Stomach (tissue), 9 donors: ENCODE results near the gene MAP2K2. TPM values are rescaled to one million over a fixed set of nuclear protein-coding genes. Genes with fewer than 3 reads are reported as not detected.

Experiments
- DNase-seq, 2 donors: peaks; one replicate each; pipeline versions ENCODE4 v3.0.0 to v3.0.0-alpha.2; 2013 to 2019
- H3K27ac ChIP-seq, 5 donors: fragments of 200-600 bp in 4 of 5; sonication (generic) in 4 of 5; one replicate each; pipeline ENCODE4 v1.5.1; 2013 to 2019; ENCODE audit warnings: mild to moderate bottlenecking in 1 of 5, moderate library complexity in 1 of 5
- H3K27me3 ChIP-seq, 3 donors: fragments of 200-600 bp; sonication (generic); one replicate each; pipeline ENCODE4 v1.5.1; 2017 to 2019; ENCODE audit warnings: mixed run types in 1 of 3
- H3K36me3 ChIP-seq, 4 donors: fragments of 200-600 bp; sonication (generic); 1 replicate in 3 of 4; 2 replicates in 1 of 4; pipeline ENCODE4 v1.5.1; 2016 to 2019
- H3K4me1 ChIP-seq, 4 donors: fragments of 200-600 bp; sonication (generic); one replicate each; pipeline ENCODE4 v1.5.1; 2016 to 2019
- H3K4me3 ChIP-seq, 4 donors: fragments of 200-600 bp; sonication (generic) in 3 of 4; one replicate each; pipeline ENCODE4 v1.5.1; 2016 to 2019; ENCODE audit warnings: mild to moderate bottlenecking in 1 of 4
- H3K9me3 ChIP-seq, 4 donors: fragments of 200-600 bp; sonication (generic); one replicate each; pipeline ENCODE4 v1.5.1; 2016 to 2019
- CTCF ChIP-seq, 7 experiments: fragments of 450-650 bp in 4 of 7; fragments of 200-600 bp in 3 of 7; sonication (generic) in 3 of 7; IDR thresholded peaks; one replicate each; pipeline ENCODE4 v1.5.1; 2016 to 2019; ENCODE audit warnings: antibody characterized with exemption in 7 of 7, control low read depth in 2 of 7, mild to moderate bottlenecking in 1 of 7
- EP300 ChIP-seq: sonication (generic); formaldehyde crosslinking; IDR thresholded peaks from one replicate; pipeline ENCODE4 v1.6.1; 2017; ENCODE audit warnings: antibody characterized with exemption
- POLR2A ChIP-seq, 4 donors: fragments of 450-650 bp; IDR thresholded peaks; one replicate each; pipeline ENCODE4 v1.6.1; 2016; ENCODE audit warnings: antibody characterized with exemption in 4 of 4, control low read depth in 2 of 4, mild to moderate bottlenecking in 1 of 4, moderate library complexity in 1 of 4
- POLR2AphosphoS5 ChIP-seq, 3 donors: sonication (generic); formaldehyde crosslinking; IDR thresholded peaks; one replicate each; pipeline ENCODE4 v1.6.1; 2016; ENCODE audit warnings: antibody characterized with exemption in 3 of 3
- WGBS, 5 donors: extraction: QIAGEN DNeasy Blood & Tissue Kit in 3 of 5; methylation state at CpG; one replicate each; pipeline versions ENCODE4 v1.1.5 to v1.1.7; 2013 to 2018; 5-methylcytosine and 5-hydroxymethylcytosine counted together
- intact Hi-C: fragments of 100-400 bp; cut with DNase I; formaldehyde crosslinking; loops from one replicate; pipeline ENCODE4 v1.15.1; 2023; ENCODE audit warnings: low total_unique reads
- polyA plus RNA-seq, 3 donors: library from polyadenylated mRNA; stranded (reverse); fragments of 200-250 nt; gene quantifications; one replicate each; pipeline ENCODE4 v1.2.3, GENCODE V29; 2013
- total RNA-seq, 5 donors: library from RNA; depleted of rRNA; stranded (reverse); fragments of >200 nt; gene quantifications; one replicate each; pipeline versions ENCODE4 v1.1.0 to v1.2.3, GENCODE V29; 2014 to 2016
- donor health status: healthy with polysubstance abuse.
- donor health status: Bipolar disorder and iron deficiency.
- donor health status: healthy.

MAP2K2 gene
- total and polyA plus RNA-seq, 8 donors = 53.4 to 447 (median 116) TPM

GRCh38 chr19:4122480-4122879 is 1.4 kb downstream of the MAP2K2 start:
- peaks cover 15 to 39% (median 36%) of the 10 kb centered on the region in 4 donors for H3K4me1 ChIP-seq
- H3K9me3 ChIP-seq = no peaks in the 10 kb centered on the region
- H3K27ac ChIP-seq = peak overlapping the region in 3 of 5 donors; percentile 50 to 87 (median 85)
- 56 to 72% (median 67%) methylated on average over 4 to 5 of the region's 5 CpGs for WGBS, 5 donors
- peak overlapping the region; percentile 87 to 97 (median 88) for H3K4me3 ChIP-seq
- TF ChIP-seq CTCF (IDR thresholded peaks at IDR 0.05) (no peak), EP300 (no peak), POLR2AphosphoS5 (IDR thresholded peaks at IDR 0.05) (no peak), POLR2A (IDR thresholded peaks at IDR 0.05) (no peak)
- peaks cover 0 to 34% (median 21%) of the 10 kb centered on the region in 4 donors for H3K36me3 ChIP-seq
- intact Hi-C loops = no loop called here
- no peaks in the 10 kb centered on the region for H3K27me3 ChIP-seq
- DNase-seq = no peak

GRCh38 chr19:4121815-4122214 is 2.1 kb downstream of the MAP2K2 start:
- no peak overlapping the region for H3K4me3 ChIP-seq
- intact Hi-C loops = no loop called here

GRCh38 chr19:4121273-4121612 is 2.7 kb downstream of the MAP2K2 start:
- TF ChIP-seq EP300 (no peak), CTCF (IDR thresholded peaks at IDR 0.05) (no peak), POLR2AphosphoS5 (IDR thresholded peaks at IDR 0.05) (no peak), POLR2A (IDR thresholded peaks at IDR 0.05) (no peak)

More at GRCh38 chr19:4121815-4122214, 2.1 kb downstream of the MAP2K2 start:
- WGBS, 5 donors = 91 to 94% (median 93%) methylated on average over 4 of the region's 4 CpGs
- Histone ChIP-seq H3K36me3 (peaks cover 6 to 41% (median 28%) of the 10 kb centered on the region in 4 donors), H3K9me3 (no peaks in the 10 kb centered on the region), H3K4me1 (peaks cover 15 to 41% (median 36%) of the 10 kb centered on the region in 4 donors), H3K27me3 (no peaks in the 10 kb centered on the region), H3K27ac (peak overlapping the region in 2 of 5 donors; percentile 27 to 85)
- TF ChIP-seq EP300 (no peak), POLR2A (IDR thresholded peaks at IDR 0.05) (no peak), CTCF (IDR thresholded peaks at IDR 0.05) (no peak), POLR2AphosphoS5 (IDR thresholded peaks at IDR 0.05) (no peak)
- no peak for DNase-seq

GRCh38 chr19:4120559-4121272 is 3.2 kb downstream of the MAP2K2 start:
- H3K9me3 ChIP-seq = no peaks in the 10 kb centered on the region
- peaks cover 15 to 43% (median 37%) of the 10 kb centered on the region in 4 donors for H3K4me1 ChIP-seq
- H3K4me3 ChIP-seq = no peak overlapping the region
- no peak overlapping the region for H3K27ac ChIP-seq
- 74 to 85% (median 83%) methylated on average over 17 to 21 of the region's 21 CpGs for WGBS, 5 donors
- no peaks in the 10 kb centered on the region for H3K27me3 ChIP-seq
- H3K36me3 ChIP-seq = peaks cover 15 to 52% (median 39%) of the 10 kb centered on the region in 4 donors
- no peak for DNase-seq
- TF ChIP-seq CTCF (IDR thresholded peaks at IDR 0.05) (no peak), POLR2AphosphoS5 (IDR thresholded peaks at IDR 0.05) (no peak), POLR2A (IDR thresholded peaks at IDR 0.05) (no peak), EP300 (no peak)
- intact Hi-C loops = no loop called here

More at GRCh38 chr19:4121273-4121612, 2.7 kb downstream of the MAP2K2 start:
- intact Hi-C loops = no loop called here
- Histone ChIP-seq H3K4me3 (no peak overlapping the region), H3K4me1 (peaks cover 15 to 43% (median 36%) of the 10 kb centered on the region in 4 donors), H3K27me3 (no peaks in the 10 kb centered on the region), H3K27ac (no peak overlapping the region), H3K36me3 (peaks cover 12 to 46% (median 34%) of the 10 kb centered on the region in 4 donors), H3K9me3 (no peaks in the 10 kb centered on the region)
- DNase-seq = no peak
- 91 to 98% (median 96%) methylated on average over 4 to 5 of the region's 5 CpGs for WGBS, 5 donors
